HepG2 (cell line): ENCODE results near the gene CTDSP1. TPM values are rescaled to one million over a fixed set of nuclear protein-coding genes. Genes with fewer than 3 reads are reported as not detected.

Experiments used
- ADNP ChIP-seq: sonication (generic); formaldehyde crosslinking; IDR thresholded peaks from 2 replicates; pipeline ENCODE4 v1.4.0; 2020; ENCODE audit warnings: missing genetic modification reagents
- DNMT3B ChIP-seq: conservative IDR thresholded peaks from 2 replicates; pipeline ENCODE4 v1.6.1; 2016; ENCODE audit warnings: missing biosample characterization, control low read depth
- ELF3 ChIP-seq: IDR thresholded peaks from 2 replicates; pipeline ENCODE4 v1.6.1; 2016; ENCODE audit warnings: missing genetic modification reagents, missing compliant biosample characterization
- FOXA1 ChIP-seq, 2 experiments: fragments of 450-650 bp in 1 of 2; sonication (generic) in 1 of 2; formaldehyde crosslinking in 1 of 2; IDR thresholded peaks; 2 replicates each; pipeline versions ENCODE4 v1.4.0 to v1.6.1; 2016 to 2020; ENCODE audit warnings: missing genetic modification reagents in 1 of 2
- FOXP1 ChIP-seq, 2 experiments: fragments of 450-650 bp in 1 of 2; IDR thresholded peaks; 2 replicates each; pipeline ENCODE4 v1.6.1; 2017 to 2018; ENCODE audit warnings: antibody characterized with exemption in 1 of 2
- GZF1 ChIP-seq: sonication (generic); formaldehyde crosslinking; IDR thresholded peaks from 2 replicates; pipeline ENCODE4 v1.5.1; 2020; ENCODE audit warnings: mild to moderate bottlenecking, missing genetic modification reagents
- HMG20B ChIP-seq: conservative IDR thresholded peaks from 2 replicates; pipeline ENCODE4 v1.6.1; 2016; ENCODE audit warnings: missing genetic modification reagents, missing compliant biosample characterization
- HNRNPH1 ChIP-seq: fragments of 200-400 bp; formaldehyde crosslinking; optimal IDR thresholded peaks from 2 replicates; pipeline ENCODE3; 2017; ENCODE audit warnings: mild to moderate bottlenecking, low read depth, low read length
- IKZF4 ChIP-seq: sonication (generic); formaldehyde crosslinking; IDR thresholded peaks from 2 replicates; pipeline ENCODE4 v1.5.1; 2020; ENCODE audit warnings: borderline replicate concordance, mild to moderate bottlenecking, low read depth, missing genetic modification reagents; ENCODE audit errors: not compliant biosample characterization
- IRF2 ChIP-seq: IDR thresholded peaks from 2 replicates; pipeline ENCODE4 v1.6.1; 2018; ENCODE audit warnings: missing genetic modification reagents, missing compliant biosample characterization
- KLF9 ChIP-seq: IDR thresholded peaks from 2 replicates; pipeline ENCODE4 v1.6.1; 2016; ENCODE audit warnings: low read depth
- MIER2 ChIP-seq: IDR thresholded peaks from 2 replicates; pipeline ENCODE4 v1.6.1; 2016; ENCODE audit warnings: missing biosample characterization, missing genetic modification reagents
- MTA3 ChIP-seq: sonication (generic); formaldehyde crosslinking; IDR thresholded peaks from 2 replicates; pipeline ENCODE4 v1.4.0; 2020; ENCODE audit warnings: missing genetic modification reagents
- NONO ChIP-seq, 2 experiments: fragments of 450-650 bp in 1 of 2; sonication (generic) in 1 of 2; formaldehyde crosslinking in 1 of 2; IDR thresholded peaks in 1 of 2; conservative IDR thresholded peaks in 1 of 2; 2 replicates each; pipeline versions ENCODE4 v1.6.1 to v1.8.0; 2017 to 2022; ENCODE audit warnings: mild to moderate bottlenecking in 1 of 2, missing genetic modification reagents in 1 of 2, moderate library complexity in 1 of 2
- PAF1 ChIP-seq: IDR thresholded peaks from 2 replicates; pipeline ENCODE4 v1.6.1; 2016; ENCODE audit warnings: missing genetic modification reagents, missing compliant biosample characterization
- SMAD3 ChIP-seq: sonication (generic); formaldehyde crosslinking; IDR thresholded peaks from 2 replicates; pipeline ENCODE4 v1.4.0; 2020; ENCODE audit warnings: missing genetic modification reagents
- SOX6 ChIP-seq, 2 experiments: fragments of 450-650 bp in 1 of 2; sonication (generic) in 1 of 2; formaldehyde crosslinking in 1 of 2; IDR thresholded peaks; 2 replicates each; pipeline versions ENCODE4 v1.4.0 to v1.6.1; 2017 to 2020; ENCODE audit warnings: antibody characterized with exemption in 1 of 2, mild to moderate bottlenecking in 1 of 2, missing genetic modification reagents in 1 of 2
- TCF12 ChIP-seq, 2 experiments: fragments of 450-650 bp in 1 of 2; sonication (generic) in 1 of 2; formaldehyde crosslinking in 1 of 2; IDR thresholded peaks; 2 replicates each; pipeline versions ENCODE4 v1.6.1 to v1.8.0; 2017 to 2022; ENCODE audit warnings: antibody characterized with exemption in 1 of 2, mild to moderate bottlenecking in 1 of 2, missing genetic modification reagents in 1 of 2, moderate library complexity in 1 of 2
- ZNF383 ChIP-seq: sonication (generic); formaldehyde crosslinking; IDR thresholded peaks from 2 replicates; pipeline ENCODE4 v1.4.0; 2020; ENCODE audit warnings: missing genetic modification reagents, mild to moderate bottlenecking, borderline replicate concordance
- ZNF484 ChIP-seq: sonication (generic); formaldehyde crosslinking; IDR thresholded peaks from 2 replicates; pipeline ENCODE4 v1.5.1; 2020; ENCODE audit warnings: mild to moderate bottlenecking, low read depth, missing genetic modification reagents, borderline replicate concordance
- ZNF547 ChIP-seq: sonication (generic); formaldehyde crosslinking; IDR thresholded peaks from 2 replicates; pipeline ENCODE4 v1.5.1; 2020; ENCODE audit warnings: mild to moderate bottlenecking, missing genetic modification reagents
- ZNF562 ChIP-seq: sonication (generic); formaldehyde crosslinking; IDR thresholded peaks from 2 replicates; pipeline ENCODE4 v1.8.0; 2022; ENCODE audit warnings: missing genetic modification reagents, borderline replicate concordance
- ZNF83 ChIP-seq: sonication (generic); formaldehyde crosslinking; IDR thresholded peaks from 2 replicates; pipeline ENCODE4 v1.4.0; 2020; ENCODE audit warnings: missing genetic modification reagents, mild to moderate bottlenecking, borderline replicate concordance
- polyA plus RNA-seq, 8 experiments: library from polyadenylated mRNA; depleted of rRNA in 3 of 8; stranded (reverse) in 7 of 8; unstranded in 1 of 8; fragments of >200 nt; fragmentation: Illumina TruSeq in 4 of 8; extraction: Trizol in 4 of 8; gene quantifications; 2 replicates each; pipeline versions ENCODE4 v1.2.1 to v1.2.3, GENCODE V29; 2011 to 2016; ENCODE audit warnings: low read depth in 4 of 8, missing spikeins in 1 of 8, mixed read lengths in 1 of 8; ENCODE audit not compliant: insufficient read depth in 1 of 8
- total RNA-seq, 5 experiments: library from RNA; depleted of rRNA; stranded (reverse); fragments of >200 nt; fragmentation: Illumina TruSeq; extraction: Trizol; gene quantifications; 2 replicates each; pipeline ENCODE4 v1.2.3, GENCODE V29; 2016; ENCODE audit warnings: low read depth in 1 of 5
- TF ChIP-seq, protein P1 (sequence below): sonication (generic); formaldehyde crosslinking; IDR thresholded peaks from 2 replicates; pipeline ENCODE4 v1.5.1; 2020; ENCODE audit warnings: missing genetic modification reagents, mild to moderate bottlenecking, borderline replicate concordance
- TF ChIP-seq, protein P2 (sequence below): sonication (generic); formaldehyde crosslinking; conservative IDR thresholded peaks from 2 replicates; pipeline ENCODE4 v1.4.0; 2020; ENCODE audit warnings: missing genetic modification reagents

CTDSP1 gene
- total and polyA plus RNA-seq, 2 of the 13 experiments (the other 11 are each of a cell fraction or from before 2014, with no cell fraction given) = 91.0 to 268 TPM

DNA sequence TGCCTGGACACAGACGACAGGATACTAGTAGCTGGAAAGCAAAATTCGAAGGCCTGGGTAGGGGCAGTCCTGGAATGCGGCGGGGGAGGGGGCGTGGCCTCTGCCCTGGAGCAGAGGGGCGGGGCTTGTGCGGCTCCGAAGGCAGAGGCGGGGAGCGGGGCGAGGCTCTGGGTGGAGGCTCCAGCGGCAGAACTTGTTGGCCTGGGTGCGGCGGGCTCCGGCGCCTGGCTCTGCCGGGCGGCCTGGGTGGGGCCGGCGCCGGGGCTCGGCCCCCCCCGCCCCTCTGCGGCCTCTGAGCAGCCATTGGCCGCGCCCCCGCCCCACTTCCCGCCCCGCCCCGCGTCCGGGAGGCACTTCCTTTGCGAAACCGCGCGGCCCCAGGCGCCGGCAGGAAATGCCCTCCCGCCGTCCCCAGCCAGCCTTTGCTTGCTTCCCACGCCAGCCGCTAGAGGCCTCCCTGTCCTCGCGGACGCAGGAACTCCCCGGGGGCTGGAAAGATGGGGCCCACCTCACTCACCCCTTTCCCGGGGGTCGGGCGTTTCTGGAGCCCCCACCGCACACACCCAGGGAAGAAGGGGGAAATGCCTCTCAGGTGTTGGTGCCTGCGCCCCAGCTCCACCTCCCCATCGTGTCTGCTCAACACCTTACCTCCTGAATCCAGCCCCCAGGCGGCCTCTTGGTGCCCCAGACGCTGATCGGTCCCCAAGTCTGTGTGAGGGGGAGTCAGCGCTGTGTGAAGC, 6.7 kb downstream of the CTDSP1 start (continued):
- TF ChIP-seq GZF1 = no peak; the same call in 1 of the 2 replicates
- TF ChIP-seq ZNF484 (CRISPR knock-in tag) = no peak
- TF ChIP-seq ADNP (CRISPR knock-in tag) = no peak
- no peak for TF ChIP-seq SOX6 (IDR thresholded peaks at IDR 0.05)
- TF ChIP-seq SOX6 (CRISPR knock-in tag; IDR thresholded peaks at IDR 0.05) = peak; percentile 72
- 0 out of 2 replicates have a peak, but pooled peaks have one; percentile 17 for TF ChIP-seq DNMT3B (CRISPR knock-in tag)
- TF ChIP-seq NONO (IDR thresholded peaks at IDR 0.05) = no peak
- peak; percentile 15; the same call in 1 of the 2 replicates for TF ChIP-seq NONO (CRISPR knock-in tag; conservative IDR thresholded peaks at IDR 0.05)
- TF ChIP-seq HNRNPH1 = no peak
- TF ChIP-seq PAF1 (CRISPR knock-in tag) = peak; percentile 93
- TF ChIP-seq SMAD3 (CRISPR knock-in tag) = peak; percentile 79
- TF ChIP-seq TCF12 (IDR thresholded peaks at IDR 0.05) = no peak
- TF ChIP-seq TCF12 (CRISPR knock-in tag; IDR thresholded peaks at IDR 0.05) = peak; percentile 60; the same call in 1 of the 2 replicates
- TF ChIP-seq, protein P1, sequence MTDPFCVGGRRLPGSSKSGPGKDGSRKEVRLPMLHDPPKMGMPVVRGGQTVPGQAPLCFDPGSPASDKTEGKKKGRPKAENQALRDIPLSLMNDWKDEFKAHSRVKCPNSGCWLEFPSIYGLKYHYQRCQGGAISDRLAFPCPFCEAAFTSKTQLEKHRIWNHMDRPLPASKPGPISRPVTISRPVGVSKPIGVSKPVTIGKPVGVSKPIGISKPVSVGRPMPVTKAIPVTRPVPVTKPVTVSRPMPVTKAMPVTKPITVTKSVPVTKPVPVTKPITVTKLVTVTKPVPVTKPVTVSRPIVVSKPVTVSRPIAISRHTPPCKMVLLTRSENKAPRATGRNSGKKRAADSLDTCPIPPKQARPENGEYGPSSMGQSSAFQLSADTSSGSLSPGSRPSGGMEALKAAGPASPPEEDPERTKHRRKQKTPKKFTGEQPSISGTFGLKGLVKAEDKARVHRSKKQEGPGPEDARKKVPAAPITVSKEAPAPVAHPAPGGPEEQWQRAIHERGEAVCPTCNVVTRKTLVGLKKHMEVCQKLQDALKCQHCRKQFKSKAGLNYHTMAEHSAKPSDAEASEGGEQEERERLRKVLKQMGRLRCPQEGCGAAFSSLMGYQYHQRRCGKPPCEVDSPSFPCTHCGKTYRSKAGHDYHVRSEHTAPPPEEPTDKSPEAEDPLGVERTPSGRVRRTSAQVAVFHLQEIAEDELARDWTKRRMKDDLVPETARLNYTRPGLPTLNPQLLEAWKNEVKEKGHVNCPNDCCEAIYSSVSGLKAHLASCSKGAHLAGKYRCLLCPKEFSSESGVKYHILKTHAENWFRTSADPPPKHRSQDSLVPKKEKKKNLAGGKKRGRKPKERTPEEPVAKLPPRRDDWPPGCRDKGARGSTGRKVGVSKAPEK (CRISPR knock-in tag) = no peak; the same call in 1 of the 2 replicates
- no peak for TF ChIP-seq MTA3
- no peak for TF ChIP-seq ZNF547 (CRISPR knock-in tag)
- peak; percentile 77; the same call in 1 of the 2 replicates for TF ChIP-seq ELF3 (CRISPR knock-in tag)
- TF ChIP-seq FOXP1 (IDR thresholded peaks at IDR 0.05) = no peak
- no peak; the same call in 1 of the 2 replicates for TF ChIP-seq FOXP1 (CRISPR knock-in tag; IDR thresholded peaks at IDR 0.05)
- no peak for TF ChIP-seq ZNF83 (CRISPR knock-in tag)
- TF ChIP-seq HMG20B (CRISPR knock-in tag) = no peak
- TF ChIP-seq ZNF383 (CRISPR knock-in tag) = no peak
- TF ChIP-seq, protein P2, sequence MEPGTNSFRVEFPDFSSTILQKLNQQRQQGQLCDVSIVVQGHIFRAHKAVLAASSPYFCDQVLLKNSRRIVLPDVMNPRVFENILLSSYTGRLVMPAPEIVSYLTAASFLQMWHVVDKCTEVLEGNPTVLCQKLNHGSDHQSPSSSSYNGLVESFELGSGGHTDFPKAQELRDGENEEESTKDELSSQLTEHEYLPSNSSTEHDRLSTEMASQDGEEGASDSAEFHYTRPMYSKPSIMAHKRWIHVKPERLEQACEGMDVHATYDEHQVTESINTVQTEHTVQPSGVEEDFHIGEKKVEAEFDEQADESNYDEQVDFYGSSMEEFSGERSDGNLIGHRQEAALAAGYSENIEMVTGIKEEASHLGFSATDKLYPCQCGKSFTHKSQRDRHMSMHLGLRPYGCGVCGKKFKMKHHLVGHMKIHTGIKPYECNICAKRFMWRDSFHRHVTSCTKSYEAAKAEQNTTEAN (CRISPR knock-in tag) = peak; percentile 22; the same call in 1 of the 2 replicates
- TF ChIP-seq MIER2 (CRISPR knock-in tag) = 0 out of 2 replicates have a peak, but pooled peaks have one; percentile 33
- no peak for TF ChIP-seq IKZF4
- TF ChIP-seq IRF2 (CRISPR knock-in tag) = peak; percentile 78; the same call in 1 of the 2 replicates
- TF ChIP-seq FOXA1 (IDR thresholded peaks at IDR 0.05) = no peak
- TF ChIP-seq FOXA1 (CRISPR knock-in tag; IDR thresholded peaks at IDR 0.05) = peak; percentile 22
- 0 out of 2 replicates have a peak, but pooled peaks have one; percentile 12 for TF ChIP-seq KLF9 (CRISPR knock-in tag)
- no peak for TF ChIP-seq ZNF562 (CRISPR knock-in tag)
